ENCODE results near the gene MTMR10.

DNA sequence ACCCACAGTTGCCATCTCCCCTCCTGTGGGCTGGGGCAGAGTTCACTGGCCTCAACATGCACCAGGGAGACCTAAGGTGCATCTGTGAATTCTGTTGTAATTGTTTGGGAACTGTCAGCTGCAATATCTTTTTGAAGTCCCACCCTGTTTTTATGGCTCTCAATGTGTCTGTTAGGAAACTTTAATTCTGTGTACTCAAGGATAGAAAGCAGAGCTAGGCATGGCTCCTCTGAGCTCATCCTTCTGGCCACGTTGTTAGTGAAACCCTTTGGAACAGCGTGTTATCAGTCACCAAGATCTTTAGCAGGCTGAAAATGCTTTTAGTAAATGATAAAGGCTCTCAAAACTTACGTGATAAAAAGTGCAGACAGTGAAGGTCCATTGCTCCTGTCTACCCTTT is 33.6 kb upstream of the MTMR10 start:
- TF ChIP-seq POLR2A (IDR thresholded peaks at IDR 0.05; ENCODE audit: low read length) (no peak), GATA1 (IDR thresholded peaks at IDR 0.05; ENCODE audit: low read depth, low read length) (no peak)

All from erythroblast (primary cell).